Activated T-helper 1 cell treated with Interleukin-2 at 50 U/mL for 16 hours (primary cell): ENCODE measurements around the gene ETHE1.
A peak's percentile ranks its signal among the peaks of the same experiment; 100 is the strongest.

ENCODE experiments used
- DNase-seq: peaks from one replicate; pipeline ENCODE4 v3.0.0-alpha.2; 2020; ENCODE audit warnings: low read depth

The ETHE1 gene

GRCh38 chr19:43464134-43464775 is 62.7 kb downstream of the ETHE1 start:
- no peak for DNase-seq

GRCh38 chr19:43463381-43464133 is 63.4 kb downstream of the ETHE1 start:
- DNase-seq, result peak; percentile 99

GRCh38 chr19:43462785-43463380 is 64.1 kb downstream of the ETHE1 start:
- no peak for DNase-seq

DNA sequence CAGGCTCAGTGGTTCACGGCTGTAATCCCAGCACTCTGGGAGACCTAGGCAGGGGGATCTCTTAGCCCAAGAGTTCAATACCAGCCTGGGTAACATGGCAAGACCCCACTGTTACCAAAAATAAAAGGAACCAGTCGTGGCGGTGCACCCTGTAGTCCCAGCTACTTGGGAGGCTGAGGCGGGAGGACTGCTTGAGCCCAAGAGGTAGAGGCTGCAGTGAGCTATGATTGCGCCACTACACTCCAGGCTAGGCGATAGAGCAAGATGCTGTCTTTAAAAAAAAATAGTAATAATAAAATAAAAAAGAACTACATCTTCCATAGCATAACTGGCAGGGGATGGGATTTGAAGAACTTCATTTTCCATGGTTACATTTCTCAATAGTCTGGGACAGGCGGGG is 64.6 kb downstream of the ETHE1 start:
- no peak for DNase-seq

DNA sequence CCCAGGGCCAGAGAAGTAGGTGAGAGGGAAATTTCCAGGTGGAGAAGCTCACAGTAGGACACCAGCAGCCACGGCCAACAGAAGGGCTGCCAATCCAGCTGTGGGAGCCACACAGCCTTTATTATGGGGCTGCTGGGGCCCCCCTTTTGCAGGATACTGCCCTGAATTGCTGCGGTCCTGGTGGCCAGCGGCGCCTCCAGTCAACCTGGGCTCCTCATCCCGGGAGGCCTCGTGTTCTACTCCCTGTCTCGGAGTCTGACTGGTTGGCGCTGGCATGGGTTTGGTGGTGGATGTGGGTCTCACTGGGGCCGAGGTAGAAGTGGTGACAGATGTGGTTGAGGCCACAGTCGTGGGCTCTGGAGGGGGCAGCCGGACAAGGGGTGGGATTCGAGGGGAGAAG is 65.7 kb downstream of the ETHE1 start:
- no peak for DNase-seq

GRCh38 chr19:43460362-43461016 is 66.5 kb downstream of the ETHE1 start:
- DNase-seq, result no peak

- no peak for DNase-seq
Observed at GRCh38 chr19:43457809-43458208, 69.2 kb downstream of the ETHE1 start.
